HG02759 (cell line): ENCODE measurements around the gene THAP12.

Experiments used
- ATAC-seq: cut with Tn5 transposase; IDR thresholded peaks from one replicate; pipeline ENCODE4 v1.9.1; 2021; ENCODE audit warnings: mild to moderate bottlenecking, moderate library complexity; ENCODE audit not compliant: unreplicated experiment

The THAP12 gene

DNA sequence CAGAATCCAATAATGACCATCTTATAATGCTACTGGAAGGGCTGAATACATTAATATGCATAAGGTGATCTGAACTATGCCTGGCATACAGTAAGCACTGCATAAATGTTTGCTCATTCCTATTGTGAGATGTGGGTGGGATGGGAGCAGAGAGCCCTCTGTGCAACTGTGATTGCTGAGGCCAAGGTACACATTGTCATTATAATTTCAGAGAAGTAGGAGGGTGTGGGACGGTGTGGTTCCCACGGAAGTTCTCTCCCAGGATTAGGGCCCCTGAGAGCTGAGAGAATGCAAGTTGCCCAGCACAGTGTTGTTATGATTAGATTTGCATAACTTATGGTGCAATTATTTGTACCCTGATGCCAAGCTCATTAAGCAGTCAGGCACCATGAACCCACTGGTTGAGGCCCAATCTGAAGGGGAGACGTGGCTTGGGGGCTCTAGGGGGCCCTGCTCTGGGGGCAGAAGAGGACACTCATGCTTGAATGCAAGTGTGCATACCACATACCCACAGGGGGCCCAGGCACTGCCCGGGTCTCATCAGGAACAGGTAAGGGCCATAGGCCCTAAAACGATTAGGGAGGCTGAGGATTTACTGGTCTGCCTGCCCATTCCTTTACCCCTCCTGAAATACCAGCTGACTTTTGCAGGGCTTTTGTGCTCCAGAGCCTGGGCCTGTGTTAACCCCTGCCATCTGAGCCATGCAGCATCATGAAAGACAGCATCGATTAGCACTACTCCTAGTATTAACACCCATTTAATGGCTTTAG is 72.8 kb downstream of the THAP12 start:
- ATAC-seq: no peak

DNA sequence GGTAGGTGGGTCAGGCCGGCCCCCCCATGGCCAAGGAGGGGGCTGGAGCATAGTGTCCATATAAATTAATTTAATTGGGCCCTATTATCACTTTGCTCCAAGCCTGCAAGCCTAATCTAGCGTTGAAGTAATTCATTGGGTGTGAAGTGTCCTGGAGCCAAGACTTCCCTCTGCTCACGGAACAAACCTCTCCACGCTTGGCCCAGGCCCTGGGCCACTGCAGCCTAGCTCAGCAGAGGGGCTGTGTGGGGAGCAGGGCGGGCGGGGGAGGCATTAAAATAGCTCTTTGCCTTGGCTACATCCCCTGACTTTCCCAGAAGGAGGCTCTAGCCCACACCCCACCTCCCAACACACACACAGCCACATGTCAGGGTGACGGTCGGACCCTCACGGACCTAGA is 73.5 kb downstream of the THAP12 start:
- ATAC-seq: no peak

DNA sequence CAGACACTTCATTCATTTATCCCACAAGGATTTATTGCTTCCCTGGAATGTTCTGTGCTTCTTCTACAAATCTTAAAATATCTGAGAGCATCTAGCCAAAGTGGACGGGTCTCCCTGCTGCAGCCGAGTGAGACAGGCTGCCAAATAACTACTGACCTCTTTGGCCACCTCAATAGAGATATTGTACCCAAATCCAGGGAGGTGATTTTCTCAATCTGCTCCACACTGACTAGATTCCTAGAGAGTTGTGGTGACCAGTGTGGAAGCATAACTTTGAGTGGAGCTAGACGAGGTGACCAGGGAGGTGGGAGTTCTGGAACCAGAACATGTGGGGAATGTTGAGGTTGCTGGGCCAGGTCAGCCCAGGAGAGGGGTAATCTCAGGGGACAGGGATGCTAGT is 77.5 kb downstream of the THAP12 start:
- no peak for ATAC-seq

DNA sequence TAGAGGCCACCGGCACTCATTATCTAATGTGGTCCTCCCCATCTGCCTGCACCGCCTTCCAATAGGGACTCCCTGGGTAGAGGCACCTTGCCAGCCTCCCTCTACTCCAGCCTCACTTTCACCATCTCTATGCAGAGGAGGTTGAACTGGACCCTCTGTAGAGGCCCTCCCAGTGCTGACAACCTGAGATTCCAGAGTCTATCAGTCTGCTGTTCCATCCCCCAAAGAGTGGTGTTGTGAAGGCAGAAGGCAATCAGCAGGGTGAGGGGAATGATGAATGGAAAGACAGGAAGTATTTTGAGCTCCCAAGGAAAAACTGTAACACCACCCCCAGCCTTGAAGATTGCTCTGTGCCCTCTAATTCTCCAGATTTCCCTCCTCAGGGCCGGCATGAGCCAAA is 77.9 kb downstream of the THAP12 start:
- ATAC-seq: no peak
